ENCODE data around the gene DNAJC8. TPM values are rescaled to one million over a fixed set of nuclear protein-coding genes. Genes with fewer than 3 reads are reported as not detected.

Gene DNAJC8, protein sequence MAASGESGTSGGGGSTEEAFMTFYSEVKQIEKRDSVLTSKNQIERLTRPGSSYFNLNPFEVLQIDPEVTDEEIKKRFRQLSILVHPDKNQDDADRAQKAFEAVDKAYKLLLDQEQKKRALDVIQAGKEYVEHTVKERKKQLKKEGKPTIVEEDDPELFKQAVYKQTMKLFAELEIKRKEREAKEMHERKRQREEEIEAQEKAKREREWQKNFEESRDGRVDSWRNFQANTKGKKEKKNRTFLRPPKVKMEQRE
- 10 to 100 TPM; 77.7 to 83.1 (median 79.9) TPM for total RNA-seq

DNA sequence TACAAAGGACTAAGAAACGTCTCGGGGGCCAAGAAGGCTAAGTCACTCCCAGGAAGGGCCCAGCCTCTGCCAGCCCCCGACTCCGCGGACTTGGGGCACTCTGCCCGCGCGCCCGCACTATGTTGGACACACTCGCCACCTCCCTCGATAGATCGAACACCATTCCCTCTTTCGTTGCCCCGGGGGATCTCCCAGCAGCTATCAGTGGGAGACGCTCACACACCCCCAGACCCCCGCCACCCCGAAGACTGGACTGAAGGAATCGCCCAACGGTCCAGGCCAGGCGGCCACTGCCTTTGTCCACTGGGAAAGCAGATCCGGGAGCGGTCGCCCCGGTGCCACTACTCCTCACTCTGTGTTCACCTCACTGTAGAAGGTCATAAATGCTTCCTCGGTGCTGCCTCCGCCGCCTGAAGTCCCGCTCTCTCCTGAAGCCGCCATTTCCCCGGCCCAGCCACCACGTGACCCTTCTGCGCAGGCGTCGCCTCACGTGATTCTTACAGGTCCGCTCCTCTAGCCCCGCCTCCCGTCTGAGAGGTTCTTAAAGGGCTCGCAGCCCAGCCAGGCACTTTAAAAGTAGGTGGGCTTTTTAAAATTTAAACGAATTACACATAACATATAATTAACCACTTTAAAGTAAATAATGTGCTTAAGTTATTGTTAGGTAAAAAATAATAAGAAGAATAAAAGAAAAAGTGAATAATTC, at the start of gene DNAJC8:
Gene DNAJC8 (minus strand): TSS at position 472 of the 706 bp plus-strand sequence. CDS start 31 bp downstream, at position 441.
- peak; percentile 98 to 99 for DNase-seq (ENCODE audit: low spot score in 2 of 2)
- TF ChIP-seq, protein P1, sequence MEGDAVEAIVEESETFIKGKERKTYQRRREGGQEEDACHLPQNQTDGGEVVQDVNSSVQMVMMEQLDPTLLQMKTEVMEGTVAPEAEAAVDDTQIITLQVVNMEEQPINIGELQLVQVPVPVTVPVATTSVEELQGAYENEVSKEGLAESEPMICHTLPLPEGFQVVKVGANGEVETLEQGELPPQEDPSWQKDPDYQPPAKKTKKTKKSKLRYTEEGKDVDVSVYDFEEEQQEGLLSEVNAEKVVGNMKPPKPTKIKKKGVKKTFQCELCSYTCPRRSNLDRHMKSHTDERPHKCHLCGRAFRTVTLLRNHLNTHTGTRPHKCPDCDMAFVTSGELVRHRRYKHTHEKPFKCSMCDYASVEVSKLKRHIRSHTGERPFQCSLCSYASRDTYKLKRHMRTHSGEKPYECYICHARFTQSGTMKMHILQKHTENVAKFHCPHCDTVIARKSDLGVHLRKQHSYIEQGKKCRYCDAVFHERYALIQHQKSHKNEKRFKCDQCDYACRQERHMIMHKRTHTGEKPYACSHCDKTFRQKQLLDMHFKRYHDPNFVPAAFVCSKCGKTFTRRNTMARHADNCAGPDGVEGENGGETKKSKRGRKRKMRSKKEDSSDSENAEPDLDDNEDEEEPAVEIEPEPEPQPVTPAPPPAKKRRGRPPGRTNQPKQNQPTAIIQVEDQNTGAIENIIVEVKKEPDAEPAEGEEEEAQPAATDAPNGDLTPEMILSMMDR (IDR thresholded peaks at IDR 0.05), result peak in 1 of 5 experiments; percentile 19
- TF ChIP-seq POLR2A (IDR thresholded peaks at IDR 0.05) (peak; percentile 54 to 88), EP300 (IDR thresholded peaks at IDR 0.05) (peak; percentile 91 to 98)
- H3K36me3 ChIP-seq, result peaks cover 0 to 33% (median 0%) of the 10 kb centered on the region in 3 donors
- no peaks in the 10 kb centered on the region for H3K9me3 ChIP-seq
- 0 to 1% methylated on average over 39 to 40 of the region's 40 CpGs for WGBS, 2 donors
- no peaks in the 10 kb centered on the region for H3K27me3 ChIP-seq
- peak within 1 kb of the TSS; percentile 82 to 99 (median 90) for H3K4me3 ChIP-seq
- peaks cover 0 to 59% (median 24%) of the 10 kb centered on the region in 4 donors for H3K4me1 ChIP-seq
- peak within 1 kb of the TSS; percentile 80 to 92 (median 87) for H3K27ac ChIP-seq

DNA sequence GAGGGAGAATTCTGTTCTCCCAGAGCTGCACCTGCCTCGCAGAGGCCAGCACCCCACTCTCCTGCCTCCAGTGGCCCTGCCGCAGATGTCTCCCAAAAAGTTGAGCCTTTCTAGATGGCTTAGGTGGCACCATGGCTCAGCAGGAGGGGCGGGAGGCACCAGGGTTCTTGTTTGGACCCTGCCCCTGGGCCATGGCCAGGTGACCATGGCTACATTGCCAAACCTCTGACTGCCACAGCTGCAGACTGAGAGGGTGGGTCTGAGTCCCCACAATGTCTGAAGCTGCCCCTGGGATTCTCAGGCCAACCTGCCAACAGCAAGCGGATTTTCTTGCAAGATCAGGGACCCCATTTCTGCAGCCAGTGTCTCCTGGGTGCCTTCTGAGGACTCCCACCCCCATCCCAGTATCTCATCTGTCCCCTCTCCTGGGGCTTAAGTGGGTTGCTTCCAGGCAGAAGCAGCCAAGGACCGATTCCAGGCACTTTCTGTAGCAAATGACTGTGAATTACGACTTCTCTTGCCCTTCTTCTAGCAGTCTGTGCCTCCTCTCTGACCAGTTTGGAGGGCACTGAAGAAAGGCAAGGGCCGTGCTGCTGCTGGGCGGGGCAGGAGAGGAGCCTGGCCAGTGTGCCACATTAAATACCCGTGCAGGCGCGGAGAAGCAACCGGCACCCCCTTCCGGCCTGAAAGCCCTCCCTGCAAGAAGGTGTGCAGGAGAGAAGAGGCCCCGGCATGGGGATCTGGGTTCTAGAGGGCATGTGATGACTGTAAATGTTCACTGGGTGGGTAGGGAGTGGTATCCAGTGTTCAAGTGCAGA, 49.0 kb upstream of the DNAJC8 start:
- H3K27me3 ChIP-seq, result no peaks in the 10 kb centered on the region
- H3K36me3 ChIP-seq, result peaks cover 0 to 63% (median 0%) of the 10 kb centered on the region in 3 donors
- H3K4me3 ChIP-seq, result no peak overlapping the region
- H3K27ac ChIP-seq, result no peak overlapping the region
- TF ChIP-seq POLR2A (IDR thresholded peaks at IDR 0.05) (no peak), EP300 (IDR thresholded peaks at IDR 0.05) (no peak)
- TF ChIP-seq, protein P1 (IDR thresholded peaks at IDR 0.05), result no peak
- no peaks in the 10 kb centered on the region for H3K9me3 ChIP-seq
- no peaks in the 10 kb centered on the region for H3K4me1 ChIP-seq
- DNase-seq (ENCODE audit: low spot score in 2 of 2), result no peak
- WGBS, 2 donors, result 86 to 90% methylated on average over 12 to 14 of the region's 14 CpGs

DNA sequence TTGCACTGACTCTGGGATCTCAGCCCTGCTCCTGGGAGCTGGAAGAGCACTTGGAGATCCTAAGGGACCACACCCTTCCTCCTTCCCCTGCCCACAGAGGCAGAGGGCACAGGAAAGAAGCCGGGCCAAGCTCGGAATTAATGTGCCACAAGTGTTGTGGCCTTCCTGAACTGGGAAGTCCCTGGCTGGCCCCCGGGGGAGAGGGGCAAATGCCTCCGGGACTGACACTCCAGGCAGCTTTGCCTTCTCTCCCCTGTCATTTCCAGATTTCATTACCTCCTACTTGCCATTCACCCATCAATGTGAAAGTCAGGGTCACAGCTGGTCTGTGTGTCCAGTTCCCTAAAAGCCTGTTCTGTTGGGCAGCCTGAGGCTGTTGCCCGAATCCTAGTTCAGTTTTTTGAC, 48.1 kb upstream of the DNAJC8 start:
- Histone ChIP-seq H3K36me3 (peaks cover 0 to 70% (median 0%) of the 10 kb centered on the region in 3 donors), H3K9me3 (no peaks in the 10 kb centered on the region), H3K27me3 (no peaks in the 10 kb centered on the region), H3K27ac (no peak overlapping the region), H3K4me1 (no peaks in the 10 kb centered on the region), H3K4me3 (no peak overlapping the region)
- TF ChIP-seq, protein P1 (IDR thresholded peaks at IDR 0.05), result no peak
- TF ChIP-seq POLR2A (IDR thresholded peaks at IDR 0.05) (no peak), EP300 (IDR thresholded peaks at IDR 0.05) (no peak)
- 51 to 56% methylated on average over 5 of the region's 5 CpGs for WGBS, 2 donors
- DNase-seq (ENCODE audit: low spot score in 2 of 2), result no peak

GRCh38 chr1:28280501-28280900, 47.7 kb upstream of the DNAJC8 start:
- WGBS, 2 donors, result 82 to 83% methylated on average over 8 of the region's 8 CpGs
- TF ChIP-seq EP300 (IDR thresholded peaks at IDR 0.05), result no peak
- TF ChIP-seq, protein P1 (IDR thresholded peaks at IDR 0.05), result no peak
- no peak for TF ChIP-seq POLR2A (IDR thresholded peaks at IDR 0.05)
- Histone ChIP-seq H3K36me3 (peaks cover 0 to 74% (median 0%) of the 10 kb centered on the region in 3 donors), H3K27me3 (no peaks in the 10 kb centered on the region), H3K4me3 (no peak overlapping the region), H3K27ac (no peak overlapping the region), H3K9me3 (no peaks in the 10 kb centered on the region), H3K4me1 (no peaks in the 10 kb centered on the region)
- no peak for DNase-seq (ENCODE audit: low spot score in 2 of 2)

Data from tibial nerve (tissue), 4 donors.